ENCODE data around the gene DYSF. TPM values are rescaled to one million over a fixed set of nuclear protein-coding genes. Genes with fewer than 3 reads are reported as not detected.
A peak's percentile ranks its signal among the peaks of the same experiment; 100 is the strongest.

The DYSF gene
- total RNA-seq, 1 donor = 0.18 TPM

GRCh38 chr2:71451705-71452104, 1.7 kb upstream of the DYSF start:
- no peak overlapping the region for H3K4me3 ChIP-seq (ENCODE audit: low read depth, low read length)
- no peak for DNase-seq (ENCODE audit: low read depth)
- no peak for TF ChIP-seq CTCF (IDR thresholded peaks at IDR 0.05; ENCODE audit: insufficient read depth, low read length)

GRCh38 chr2:71452565-71452964, 796 bp upstream of the DYSF start:
- peak; percentile 27 for DNase-seq (ENCODE audit: low read depth)

GRCh38 chr2:71454221-71455010, 1.1 kb downstream of the DYSF start:
- DNase-seq (ENCODE audit: low read depth) = no peak
- no peak for TF ChIP-seq CTCF (IDR thresholded peaks at IDR 0.05; ENCODE audit: insufficient read depth, low read length)
- no peak overlapping the region for H3K4me3 ChIP-seq (ENCODE audit: low read depth, low read length)

More at GRCh38 chr2:71452565-71452964, 796 bp upstream of the DYSF start:
- no peak for TF ChIP-seq CTCF (IDR thresholded peaks at IDR 0.05; ENCODE audit: insufficient read depth, low read length)
- H3K4me3 ChIP-seq (ENCODE audit: low read depth, low read length) = no peak overlapping the region

- H3K4me3 ChIP-seq (ENCODE audit: low read depth, low read length) = no peak overlapping the region
- DNase-seq (ENCODE audit: low read depth) = no peak
- TF ChIP-seq CTCF (IDR thresholded peaks at IDR 0.05; ENCODE audit: insufficient read depth, low read length) = no peak
These were observed 1.8 kb downstream of the DYSF start for GRCh38 chr2:71455011-71455740.

- DNase-seq (ENCODE audit: low read depth) = no peak
- no peak for TF ChIP-seq CTCF (IDR thresholded peaks at IDR 0.05; ENCODE audit: insufficient read depth, low read length)
- H3K4me3 ChIP-seq (ENCODE audit: low read depth, low read length) = no peak overlapping the region
These were observed 2.6 kb downstream of the DYSF start for GRCh38 chr2:71455741-71456569.

- no peak for TF ChIP-seq CTCF (IDR thresholded peaks at IDR 0.05; ENCODE audit: insufficient read depth, low read length)
- DNase-seq (ENCODE audit: low read depth) = no peak
- no peak overlapping the region for H3K4me3 ChIP-seq (ENCODE audit: low read depth, low read length)
These were observed 3.3 kb downstream of the DYSF start for GRCh38 chr2:71456617-71457016.

All from fibroblast of the aortic adventitia (primary cell).